Suprapubic skin (tissue), 4 donors: ENCODE measurements around the gene CACNG5. TPM values are rescaled to one million over a fixed set of nuclear protein-coding genes. Genes with fewer than 3 reads are reported as not detected.

Source experiments
- DNase-seq, 2 donors: peaks; one replicate each; pipeline ENCODE4 v3.0.0-alpha.2; 2019; ENCODE audit warnings: low spot score in 2 of 2
- H3K27ac ChIP-seq: fragments of 200-600 bp; sonication (generic); one replicate; pipeline ENCODE4 v1.5.1; 2019
- H3K27me3 ChIP-seq: fragments of 200-600 bp; sonication (generic); one replicate; pipeline ENCODE4 v1.5.1; 2019
- H3K36me3 ChIP-seq: fragments of 200-600 bp; sonication (generic); one replicate; pipeline ENCODE4 v1.5.1; 2019
- H3K4me1 ChIP-seq: fragments of 200-600 bp; sonication (generic); one replicate; pipeline ENCODE4 v1.5.1; 2019
- H3K4me3 ChIP-seq: fragments of 200-600 bp; sonication (generic); one replicate; pipeline ENCODE4 v1.5.1; 2019; ENCODE audit warnings: mild to moderate bottlenecking
- H3K9me3 ChIP-seq: fragments of 200-600 bp; sonication (generic); one replicate; pipeline ENCODE4 v1.5.1; 2019
- EP300 ChIP-seq: sonication (generic); formaldehyde crosslinking; IDR thresholded peaks from one replicate; pipeline ENCODE4 v1.6.1; 2017; ENCODE audit warnings: antibody characterized with exemption
- POLR2A ChIP-seq, 2 donors: fragments of 450-650 bp; IDR thresholded peaks; one replicate each; pipeline ENCODE4 v1.6.1; 2017; ENCODE audit warnings: antibody characterized with exemption in 2 of 2, mild to moderate bottlenecking in 2 of 2, moderate library complexity in 2 of 2
- POLR2AphosphoS5 ChIP-seq, 3 donors: sonication (generic); formaldehyde crosslinking; IDR thresholded peaks; one replicate each; pipeline ENCODE4 v1.6.1; 2017; ENCODE audit warnings: antibody characterized with exemption in 3 of 3
- WGBS: methylation state at CpG from one replicate; pipeline ENCODE4 v1.1.5; 2018; 5-methylcytosine and 5-hydroxymethylcytosine counted together
- total RNA-seq, 4 donors: library from RNA; depleted of rRNA; stranded (reverse); fragments of >200 nt; gene quantifications; one replicate each; pipeline ENCODE4 v1.1.0, GENCODE V29; 2016
- TF ChIP-seq, protein P1 (sequence below), 2 donors: fragments of 200-600 bp in 1 of 2; fragments of 450-650 bp in 1 of 2; sonication (generic) in 1 of 2; IDR thresholded peaks; one replicate each; pipeline ENCODE4 v1.5.1; 2016 to 2019; ENCODE audit warnings: antibody characterized with exemption in 2 of 2, mild to moderate bottlenecking in 1 of 2, moderate library complexity in 1 of 2

CACNG5 gene
- total RNA-seq, 4 donors from 2014 or later, result not detected

- H3K36me3 ChIP-seq, result no peaks in the 10 kb centered on the region
- H3K4me1 ChIP-seq, result no peaks in the 10 kb centered on the region
- no peaks in the 10 kb centered on the region for H3K9me3 ChIP-seq
- WGBS, result 29% methylated on average over 4 of the region's 4 CpGs
- TF ChIP-seq POLR2AphosphoS5 (IDR thresholded peaks at IDR 0.05) (no peak), EP300 (no peak), POLR2A (IDR thresholded peaks at IDR 0.05) (no peak)
- TF ChIP-seq, protein P1, sequence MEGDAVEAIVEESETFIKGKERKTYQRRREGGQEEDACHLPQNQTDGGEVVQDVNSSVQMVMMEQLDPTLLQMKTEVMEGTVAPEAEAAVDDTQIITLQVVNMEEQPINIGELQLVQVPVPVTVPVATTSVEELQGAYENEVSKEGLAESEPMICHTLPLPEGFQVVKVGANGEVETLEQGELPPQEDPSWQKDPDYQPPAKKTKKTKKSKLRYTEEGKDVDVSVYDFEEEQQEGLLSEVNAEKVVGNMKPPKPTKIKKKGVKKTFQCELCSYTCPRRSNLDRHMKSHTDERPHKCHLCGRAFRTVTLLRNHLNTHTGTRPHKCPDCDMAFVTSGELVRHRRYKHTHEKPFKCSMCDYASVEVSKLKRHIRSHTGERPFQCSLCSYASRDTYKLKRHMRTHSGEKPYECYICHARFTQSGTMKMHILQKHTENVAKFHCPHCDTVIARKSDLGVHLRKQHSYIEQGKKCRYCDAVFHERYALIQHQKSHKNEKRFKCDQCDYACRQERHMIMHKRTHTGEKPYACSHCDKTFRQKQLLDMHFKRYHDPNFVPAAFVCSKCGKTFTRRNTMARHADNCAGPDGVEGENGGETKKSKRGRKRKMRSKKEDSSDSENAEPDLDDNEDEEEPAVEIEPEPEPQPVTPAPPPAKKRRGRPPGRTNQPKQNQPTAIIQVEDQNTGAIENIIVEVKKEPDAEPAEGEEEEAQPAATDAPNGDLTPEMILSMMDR (IDR thresholded peaks at IDR 0.05), result no peak
- DNase-seq, result no peak
- no peak overlapping the region for H3K4me3 ChIP-seq
- no peak overlapping the region for H3K27ac ChIP-seq
- H3K27me3 ChIP-seq, result peaks cover 34% of the 10 kb centered on the region
Measured at GRCh38 chr17:66841328-66841727, 6.4 kb downstream of the CACNG5 start.

DNA sequence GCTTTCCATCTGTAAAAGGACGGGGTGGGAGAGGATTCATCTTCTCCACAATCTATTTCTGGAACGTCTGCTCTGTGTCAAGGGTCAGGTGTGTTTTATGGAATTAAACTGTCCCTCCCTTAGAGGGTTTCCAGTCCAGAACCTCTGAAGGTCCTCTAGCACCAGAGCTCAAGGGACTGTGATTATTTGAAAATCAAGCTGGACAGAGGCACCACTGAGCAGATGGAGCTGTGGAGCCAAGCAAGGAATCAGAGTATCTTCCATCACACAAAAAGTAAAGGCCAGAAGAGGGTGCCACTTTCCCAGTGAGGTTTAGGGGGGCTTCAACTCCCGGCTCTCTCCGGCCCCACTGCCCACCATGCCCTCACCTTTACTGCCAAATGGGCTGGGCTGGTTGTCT lies 6.8 kb downstream of the CACNG5 start:
- H3K4me3 ChIP-seq, result no peak overlapping the region
- DNase-seq, result no peak

DNA sequence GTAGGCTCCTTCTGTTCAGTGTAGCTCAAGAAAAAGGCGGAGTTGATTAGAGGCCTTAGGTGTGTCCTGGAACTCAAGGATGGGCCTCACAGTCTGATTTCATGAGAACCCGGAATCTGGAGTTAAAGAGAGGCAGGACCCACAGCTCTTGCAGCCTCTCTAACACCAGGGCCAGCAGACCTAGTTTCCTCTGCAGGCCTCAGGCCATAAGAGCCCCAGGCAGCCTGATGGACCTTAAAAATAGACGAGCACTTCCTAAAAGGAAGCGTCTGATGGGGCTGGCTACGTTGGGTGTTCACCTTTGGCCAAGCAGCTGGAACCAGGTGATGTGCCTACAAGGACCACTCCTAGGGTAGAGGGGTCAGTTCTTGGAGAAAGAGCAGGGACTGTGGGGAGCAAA lies 7.6 kb downstream of the CACNG5 start:
- Histone ChIP-seq H3K4me1 (no peaks in the 10 kb centered on the region), H3K27me3 (peaks cover 23% of the 10 kb centered on the region), H3K9me3 (no peaks in the 10 kb centered on the region), H3K36me3 (no peaks in the 10 kb centered on the region), H3K27ac (no peak overlapping the region), H3K4me3 (no peak overlapping the region)
- peak in 1 of 2 donors; percentile 50 for DNase-seq
- WGBS, result 75% methylated on average over 5 of the region's 5 CpGs
- no peak for TF ChIP-seq POLR2A (IDR thresholded peaks at IDR 0.05)
- TF ChIP-seq EP300, result no peak
- TF ChIP-seq, protein P1 (IDR thresholded peaks at IDR 0.05), result no peak
- TF ChIP-seq POLR2AphosphoS5 (IDR thresholded peaks at IDR 0.05), result no peak

More for the DNA sequence above, 6.8 kb downstream of the CACNG5 start:
- Histone ChIP-seq H3K27ac (no peak overlapping the region), H3K9me3 (no peaks in the 10 kb centered on the region), H3K27me3 (peaks cover 30% of the 10 kb centered on the region), H3K36me3 (no peaks in the 10 kb centered on the region), H3K4me1 (no peaks in the 10 kb centered on the region)
- no peak for TF ChIP-seq POLR2A (IDR thresholded peaks at IDR 0.05)
- TF ChIP-seq EP300, result no peak
- no peak for TF ChIP-seq POLR2AphosphoS5 (IDR thresholded peaks at IDR 0.05)
- TF ChIP-seq, protein P1 (IDR thresholded peaks at IDR 0.05), result no peak
- 81% methylated on average over 4 of the region's 4 CpGs for WGBS

DNA sequence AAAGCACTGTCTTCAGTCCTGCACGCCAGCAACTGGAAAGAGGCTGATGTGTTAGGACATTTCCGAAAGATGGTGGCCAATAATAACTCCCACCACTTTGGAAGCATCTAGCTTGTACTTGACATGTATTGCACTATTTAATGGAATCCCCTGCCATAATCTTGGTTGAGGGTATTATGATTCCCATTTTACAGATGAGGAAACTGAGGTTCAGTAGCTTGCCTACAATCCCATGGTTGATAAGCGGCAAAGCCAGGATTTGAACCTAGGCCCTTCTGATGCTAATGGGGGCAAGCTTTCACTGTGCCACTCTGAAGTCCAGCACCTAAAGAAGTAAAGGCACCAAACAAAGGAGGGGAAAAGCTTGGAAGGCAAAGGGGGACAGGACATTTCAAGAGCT lies 8.0 kb downstream of the CACNG5 start:
- H3K9me3 ChIP-seq, result no peaks in the 10 kb centered on the region
- WGBS, result 97% methylated on average over 3 of the region's 3 CpGs
- TF ChIP-seq EP300, result no peak
- no peaks in the 10 kb centered on the region for H3K36me3 ChIP-seq
- peaks cover 27% of the 10 kb centered on the region for H3K27me3 ChIP-seq
- H3K4me1 ChIP-seq, result no peaks in the 10 kb centered on the region
- H3K27ac ChIP-seq, result no peak overlapping the region
- no peak overlapping the region for H3K4me3 ChIP-seq
- DNase-seq, result peak in 1 of 2 donors; percentile 29

DNA sequence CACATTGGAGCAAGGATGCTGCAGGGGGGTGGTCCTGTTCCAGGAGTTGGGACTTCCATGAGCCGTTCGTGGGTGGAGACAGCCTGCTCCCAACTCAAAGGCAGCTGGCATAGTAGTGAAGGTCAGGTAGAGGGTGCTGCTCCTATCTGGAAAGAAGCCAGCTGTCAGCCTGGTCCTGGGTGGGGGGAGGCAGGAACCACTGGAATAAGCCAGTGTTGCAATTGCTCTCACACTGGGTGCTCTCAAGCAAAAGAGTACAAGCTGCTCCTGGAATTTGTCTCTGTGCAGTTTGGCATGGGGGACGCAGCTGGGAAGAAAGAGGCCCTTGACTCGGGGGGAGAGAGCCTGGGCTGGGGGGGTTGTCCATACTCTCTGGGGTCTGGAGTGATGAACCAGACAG lies 8.7 kb downstream of the CACNG5 start:
- 73% methylated on average over 2 of the region's 4 CpGs for WGBS

More for the DNA sequence above, 8.7 kb downstream of the CACNG5 start:
- peak in 1 of 2 donors; percentile 37 for DNase-seq
- TF ChIP-seq, protein P1 (IDR thresholded peaks at IDR 0.05), result no peak
- TF ChIP-seq POLR2A (IDR thresholded peaks at IDR 0.05) (no peak), EP300 (no peak), POLR2AphosphoS5 (IDR thresholded peaks at IDR 0.05) (no peak)
- peaks cover 28% of the 10 kb centered on the region for H3K27me3 ChIP-seq
- H3K4me1 ChIP-seq, result no peaks in the 10 kb centered on the region
- no peak overlapping the region for H3K27ac ChIP-seq
- H3K36me3 ChIP-seq, result no peaks in the 10 kb centered on the region
- no peak overlapping the region for H3K4me3 ChIP-seq
- no peaks in the 10 kb centered on the region for H3K9me3 ChIP-seq
